ENCODE results near the gene MECP2.

MECP2 gene

GRCh38 chrX:154027986-154028385, 69.5 kb downstream of the MECP2 start:
- H3K27me3 ChIP-seq (ENCODE audit: control insufficient read depth, insufficient read depth, low read length), result no peaks in the 10 kb centered on the region
- peaks cover 4% of the 10 kb centered on the region for H3K36me3 ChIP-seq (ENCODE audit: control insufficient read depth, insufficient read depth, low read length)
- H3K9ac ChIP-seq (ENCODE audit: low read depth, low read length), result no peak overlapping the region
- H3K4me1 ChIP-seq (ENCODE audit: control insufficient read depth, insufficient read depth, low read length), result no peaks in the 10 kb centered on the region
- H3K9me3 ChIP-seq (ENCODE audit: control insufficient read depth, insufficient read depth, low read length), result no peaks in the 10 kb centered on the region
- no peak overlapping the region for H3K4me3 ChIP-seq (ENCODE audit: low read depth, low read length)

- Histone ChIP-seq H3K36me3 (ENCODE audit: control insufficient read depth, insufficient read depth, low read length) (peaks cover 3% of the 10 kb centered on the region), H3K4me1 (ENCODE audit: control insufficient read depth, insufficient read depth, low read length) (no peaks in the 10 kb centered on the region), H3K4me3 (ENCODE audit: low read depth, low read length) (no peak overlapping the region), H3K9ac (ENCODE audit: low read depth, low read length) (no peak overlapping the region), H3K9me3 (ENCODE audit: control insufficient read depth, insufficient read depth, low read length) (no peaks in the 10 kb centered on the region), H3K27me3 (ENCODE audit: control insufficient read depth, insufficient read depth, low read length) (no peaks in the 10 kb centered on the region)
Observed at GRCh38 chrX:154027022-154027402, 70.5 kb downstream of the MECP2 start.

GRCh38 chrX:154026136-154027021, 71.1 kb downstream of the MECP2 start:
- Histone ChIP-seq H3K27me3 (ENCODE audit: control insufficient read depth, insufficient read depth, low read length) (no peaks in the 10 kb centered on the region), H3K4me3 (ENCODE audit: low read depth, low read length) (no peak overlapping the region), H3K4me1 (ENCODE audit: control insufficient read depth, insufficient read depth, low read length) (no peaks in the 10 kb centered on the region), H3K36me3 (ENCODE audit: control insufficient read depth, insufficient read depth, low read length) (no peaks in the 10 kb centered on the region), H3K9ac (ENCODE audit: low read depth, low read length) (no peak overlapping the region), H3K9me3 (ENCODE audit: control insufficient read depth, insufficient read depth, low read length) (no peaks in the 10 kb centered on the region)

GRCh38 chrX:154025230-154025629, 72.3 kb downstream of the MECP2 start:
- Histone ChIP-seq H3K36me3 (ENCODE audit: control insufficient read depth, insufficient read depth, low read length) (no peaks in the 10 kb centered on the region), H3K4me1 (ENCODE audit: control insufficient read depth, insufficient read depth, low read length) (no peaks in the 10 kb centered on the region), H3K9ac (ENCODE audit: low read depth, low read length) (peak overlapping the region; percentile 47), H3K9me3 (ENCODE audit: control insufficient read depth, insufficient read depth, low read length) (no peaks in the 10 kb centered on the region), H3K27me3 (ENCODE audit: control insufficient read depth, insufficient read depth, low read length) (no peaks in the 10 kb centered on the region), H3K4me3 (ENCODE audit: low read depth, low read length) (no peak overlapping the region)

- H3K27me3 ChIP-seq (ENCODE audit: control insufficient read depth, insufficient read depth, low read length), result no peaks in the 10 kb centered on the region
- H3K36me3 ChIP-seq (ENCODE audit: control insufficient read depth, insufficient read depth, low read length), result no peaks in the 10 kb centered on the region
- H3K9me3 ChIP-seq (ENCODE audit: control insufficient read depth, insufficient read depth, low read length), result no peaks in the 10 kb centered on the region
- H3K4me3 ChIP-seq (ENCODE audit: low read depth, low read length), result no peak overlapping the region
- H3K4me1 ChIP-seq (ENCODE audit: control insufficient read depth, insufficient read depth, low read length), result no peaks in the 10 kb centered on the region
- no peak overlapping the region for H3K9ac ChIP-seq (ENCODE audit: low read depth, low read length)
Observed at GRCh38 chrX:154024271-154024670, 73.2 kb downstream of the MECP2 start.

GRCh38 chrX:154023276-154024000, 74.1 kb downstream of the MECP2 start:
- Histone ChIP-seq H3K27me3 (ENCODE audit: control insufficient read depth, insufficient read depth, low read length) (no peaks in the 10 kb centered on the region), H3K9me3 (ENCODE audit: control insufficient read depth, insufficient read depth, low read length) (no peaks in the 10 kb centered on the region), H3K36me3 (ENCODE audit: control insufficient read depth, insufficient read depth, low read length) (no peaks in the 10 kb centered on the region), H3K9ac (ENCODE audit: low read depth, low read length) (no peak overlapping the region), H3K4me3 (ENCODE audit: low read depth, low read length) (no peak overlapping the region), H3K4me1 (ENCODE audit: control insufficient read depth, insufficient read depth, low read length) (no peaks in the 10 kb centered on the region)

- Histone ChIP-seq H3K9me3 (ENCODE audit: control insufficient read depth, insufficient read depth, low read length) (no peaks in the 10 kb centered on the region), H3K27me3 (ENCODE audit: control insufficient read depth, insufficient read depth, low read length) (no peaks in the 10 kb centered on the region), H3K4me3 (ENCODE audit: low read depth, low read length) (no peak overlapping the region), H3K9ac (ENCODE audit: low read depth, low read length) (peak overlapping the region; percentile 16), H3K4me1 (ENCODE audit: control insufficient read depth, insufficient read depth, low read length) (no peaks in the 10 kb centered on the region), H3K36me3 (ENCODE audit: control insufficient read depth, insufficient read depth, low read length) (peaks cover 7% of the 10 kb centered on the region)
Observed at GRCh38 chrX:154022108-154022507, 75.4 kb downstream of the MECP2 start.

- H3K36me3 ChIP-seq (ENCODE audit: control insufficient read depth, insufficient read depth, low read length), result peaks cover 13% of the 10 kb centered on the region
- H3K9me3 ChIP-seq (ENCODE audit: control insufficient read depth, insufficient read depth, low read length), result no peaks in the 10 kb centered on the region
- H3K4me1 ChIP-seq (ENCODE audit: control insufficient read depth, insufficient read depth, low read length), result no peaks in the 10 kb centered on the region
- no peaks in the 10 kb centered on the region for H3K27me3 ChIP-seq (ENCODE audit: control insufficient read depth, insufficient read depth, low read length)
- H3K4me3 ChIP-seq (ENCODE audit: low read depth, low read length), result no peak overlapping the region
- no peak overlapping the region for H3K9ac ChIP-seq (ENCODE audit: low read depth, low read length)
Observed at GRCh38 chrX:154021131-154021611, 76.3 kb downstream of the MECP2 start.

GRCh38 chrX:154020536-154021115, 76.9 kb downstream of the MECP2 start:
- H3K27me3 ChIP-seq (ENCODE audit: control insufficient read depth, insufficient read depth, low read length), result no peaks in the 10 kb centered on the region
- H3K9me3 ChIP-seq (ENCODE audit: control insufficient read depth, insufficient read depth, low read length), result no peaks in the 10 kb centered on the region
- H3K4me3 ChIP-seq (ENCODE audit: low read depth, low read length), result peak overlapping the region; percentile 45
- H3K36me3 ChIP-seq (ENCODE audit: control insufficient read depth, insufficient read depth, low read length), result peaks cover 13% of the 10 kb centered on the region
- no peak overlapping the region for H3K9ac ChIP-seq (ENCODE audit: low read depth, low read length)
- no peaks in the 10 kb centered on the region for H3K4me1 ChIP-seq (ENCODE audit: control insufficient read depth, insufficient read depth, low read length)

- H3K4me3 ChIP-seq (ENCODE audit: low read depth, low read length), result peak within 1 kb of the TSS; percentile 45
Observed at GRCh38 chrX:154019633-154020528, 77.6 kb downstream of the MECP2 start, which contains the start of gene IRAK1. Gene IRAK1, minus strand, starts transcription at chrX:154019902. Its CDS starts 90 bp downstream, at chrX:154019812.

GRCh38 chrX:154019061-154019621, 78.4 kb downstream of the MECP2 start:
- Histone ChIP-seq H3K36me3 (ENCODE audit: control insufficient read depth, insufficient read depth, low read length) (peaks cover 16% of the 10 kb centered on the region), H3K27me3 (ENCODE audit: control insufficient read depth, insufficient read depth, low read length) (no peaks in the 10 kb centered on the region), H3K4me1 (ENCODE audit: control insufficient read depth, insufficient read depth, low read length) (no peaks in the 10 kb centered on the region), H3K4me3 (ENCODE audit: low read depth, low read length) (no peak overlapping the region), H3K9me3 (ENCODE audit: control insufficient read depth, insufficient read depth, low read length) (no peaks in the 10 kb centered on the region), H3K9ac (ENCODE audit: low read depth, low read length) (peak overlapping the region; percentile 24)

More at GRCh38 chrX:154019633-154020528, 77.6 kb downstream of the MECP2 start, which contains the start of gene IRAK1:
- Histone ChIP-seq H3K36me3 (ENCODE audit: control insufficient read depth, insufficient read depth, low read length) (peaks cover 15% of the 10 kb centered on the region), H3K9ac (ENCODE audit: low read depth, low read length) (peak within 1 kb of the TSS; percentile 24), H3K9me3 (ENCODE audit: control insufficient read depth, insufficient read depth, low read length) (no peaks in the 10 kb centered on the region), H3K27me3 (ENCODE audit: control insufficient read depth, insufficient read depth, low read length) (no peaks in the 10 kb centered on the region), H3K4me1 (ENCODE audit: control insufficient read depth, insufficient read depth, low read length) (no peaks in the 10 kb centered on the region)
